Lung microvascular endothelial cell (primary cell): ENCODE measurements around the gene C1orf174. TPM values are rescaled to one million over a fixed set of nuclear protein-coding genes. Genes with fewer than 3 reads are reported as not detected.

ENCODE experiments used
- DNase-seq, 2 donors: peaks; one replicate each; pipeline versions ENCODE4 v3.0.0 to v3.0.0-alpha.2; 2010; ENCODE audit warnings: low read depth in 2 of 2
- total RNA-seq: library from RNA; depleted of rRNA; stranded (reverse); fragments of >200 nt; gene quantifications from 2 replicates; pipeline ENCODE4 v1.2.1, GENCODE V29; 2014

Gene C1orf174
- total RNA-seq, 1 donor from 2014 or later: 24.0 TPM

DNA sequence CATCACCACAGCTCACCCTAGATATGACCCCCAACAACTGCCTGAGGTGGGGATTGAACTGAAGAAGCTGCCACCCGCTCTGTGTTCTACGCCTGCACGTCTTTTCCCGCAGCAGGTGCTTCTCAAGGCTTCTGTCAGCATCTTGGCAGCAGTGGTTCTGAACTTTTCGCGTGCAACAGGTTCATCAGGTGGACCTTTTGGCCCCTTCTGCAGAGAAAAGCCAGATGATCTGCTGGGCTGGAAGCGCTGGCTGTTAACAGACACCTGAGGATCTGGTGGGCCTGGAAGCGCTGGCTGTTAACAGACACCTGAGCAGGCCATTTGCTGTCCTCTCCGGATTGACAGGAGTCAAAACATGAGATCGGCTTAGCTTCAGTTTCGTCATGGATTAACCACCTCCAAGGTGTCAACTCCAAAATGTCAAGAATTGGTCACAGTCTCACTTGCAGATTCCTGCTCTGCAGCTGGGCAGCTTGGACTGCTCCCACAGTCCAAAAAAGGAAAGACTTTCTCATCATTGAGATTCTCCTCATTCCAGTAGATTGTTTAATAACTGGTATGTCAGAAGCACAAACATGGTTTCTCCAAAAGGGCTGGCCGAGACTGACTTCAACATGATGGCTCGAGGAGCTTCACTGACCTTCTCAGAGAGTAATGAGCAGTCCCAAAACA is 4.7 kb downstream of the C1orf174 start:
- no peak for DNase-seq

DNA sequence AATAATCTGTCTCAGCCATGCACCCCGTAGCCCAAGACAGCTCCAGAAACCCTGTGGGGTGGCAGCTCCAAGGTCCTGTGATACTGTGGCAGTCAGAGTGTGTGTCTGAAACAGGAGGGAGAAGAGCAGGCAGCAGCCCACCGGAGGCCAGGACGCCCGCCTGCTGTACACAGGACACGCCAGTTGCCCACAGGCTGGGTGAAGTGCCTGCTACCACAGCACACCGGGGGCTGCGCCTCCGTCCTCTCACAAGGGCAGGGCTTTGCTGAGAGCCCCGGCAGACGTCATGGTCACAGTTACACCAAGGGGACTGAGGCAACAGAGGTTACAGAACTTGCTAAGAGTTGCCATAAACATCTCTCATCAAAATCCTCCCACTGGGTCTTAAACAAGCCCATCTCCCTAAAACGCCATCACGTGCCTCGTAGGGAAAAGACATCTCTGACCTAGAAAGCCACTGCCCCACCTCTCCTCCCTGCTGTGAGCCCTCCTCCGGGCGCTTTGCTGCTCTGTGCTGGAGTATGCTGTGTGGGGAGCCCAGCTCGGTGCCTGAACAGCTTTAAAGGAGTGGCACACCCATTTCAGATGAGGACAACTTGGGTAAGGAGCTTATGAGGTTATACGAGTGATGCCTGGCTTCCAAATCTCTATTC is 5.3 kb downstream of the C1orf174 start:
- no peak for DNase-seq

DNA sequence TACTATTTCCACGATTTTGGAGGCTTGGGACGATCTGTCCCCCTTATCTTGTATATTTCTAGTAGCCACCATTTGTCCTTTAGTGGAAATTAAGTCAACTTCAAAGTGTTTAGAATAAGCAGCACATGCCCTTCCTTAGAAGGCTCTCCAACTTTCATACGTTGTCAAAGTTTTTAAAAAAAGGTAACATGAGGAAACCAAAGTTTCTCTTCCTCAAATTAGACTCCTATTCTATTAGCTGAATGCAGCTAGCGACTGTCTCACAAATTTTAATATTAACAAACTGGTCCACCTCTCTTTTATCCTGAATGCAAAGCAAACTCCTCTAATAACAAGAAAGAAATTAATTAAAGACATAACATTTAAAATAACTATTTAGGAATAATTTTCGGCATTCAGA is 6.9 kb downstream of the C1orf174 start:
- DNase-seq: no peak

DNA sequence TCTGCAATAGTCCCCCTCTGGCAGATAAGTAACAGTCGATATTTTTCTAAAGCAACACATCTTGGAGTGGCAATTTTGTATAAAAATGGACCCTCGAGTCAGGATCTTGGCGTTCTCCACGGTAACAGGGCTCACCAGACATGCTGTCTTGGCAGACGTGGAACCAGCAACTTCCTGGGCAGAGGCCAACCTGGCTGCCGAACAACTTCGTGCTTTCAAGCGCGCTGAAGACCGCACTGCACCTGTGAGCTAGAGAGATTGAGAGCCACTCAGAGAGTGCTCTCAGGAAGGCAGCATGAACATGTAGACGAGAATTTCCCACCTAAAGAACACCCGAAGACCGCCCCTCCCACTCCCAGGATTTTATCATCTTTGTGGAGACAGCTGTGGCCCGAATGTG is 7.3 kb downstream of the C1orf174 start:
- DNase-seq: no peak

DNA sequence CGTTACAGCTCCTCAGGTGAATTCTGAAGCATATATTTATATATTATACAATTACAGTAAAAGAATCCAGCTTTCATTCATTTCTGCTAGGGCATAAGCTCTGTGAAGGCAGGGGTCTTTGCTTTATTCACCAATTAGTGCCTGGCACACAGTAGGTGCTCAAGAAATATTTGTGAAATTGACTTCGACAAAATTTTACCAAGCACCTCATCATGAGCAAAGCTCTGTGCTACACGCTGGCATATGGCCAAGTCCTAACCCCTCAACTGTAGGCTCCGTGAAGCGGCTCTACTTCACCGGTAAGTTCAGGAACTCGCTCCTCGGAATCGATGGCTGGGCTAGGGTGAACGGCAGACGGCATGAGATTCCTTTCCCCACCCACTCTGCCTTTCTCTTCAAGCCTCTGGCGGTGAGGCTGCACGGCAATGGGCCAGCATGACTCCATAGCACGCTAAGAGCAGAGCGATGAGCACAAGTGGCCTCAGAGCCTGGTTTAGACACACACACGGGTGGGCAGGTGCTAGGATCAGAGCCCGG is 8.7 kb downstream of the C1orf174 start:
- no peak for DNase-seq

DNA sequence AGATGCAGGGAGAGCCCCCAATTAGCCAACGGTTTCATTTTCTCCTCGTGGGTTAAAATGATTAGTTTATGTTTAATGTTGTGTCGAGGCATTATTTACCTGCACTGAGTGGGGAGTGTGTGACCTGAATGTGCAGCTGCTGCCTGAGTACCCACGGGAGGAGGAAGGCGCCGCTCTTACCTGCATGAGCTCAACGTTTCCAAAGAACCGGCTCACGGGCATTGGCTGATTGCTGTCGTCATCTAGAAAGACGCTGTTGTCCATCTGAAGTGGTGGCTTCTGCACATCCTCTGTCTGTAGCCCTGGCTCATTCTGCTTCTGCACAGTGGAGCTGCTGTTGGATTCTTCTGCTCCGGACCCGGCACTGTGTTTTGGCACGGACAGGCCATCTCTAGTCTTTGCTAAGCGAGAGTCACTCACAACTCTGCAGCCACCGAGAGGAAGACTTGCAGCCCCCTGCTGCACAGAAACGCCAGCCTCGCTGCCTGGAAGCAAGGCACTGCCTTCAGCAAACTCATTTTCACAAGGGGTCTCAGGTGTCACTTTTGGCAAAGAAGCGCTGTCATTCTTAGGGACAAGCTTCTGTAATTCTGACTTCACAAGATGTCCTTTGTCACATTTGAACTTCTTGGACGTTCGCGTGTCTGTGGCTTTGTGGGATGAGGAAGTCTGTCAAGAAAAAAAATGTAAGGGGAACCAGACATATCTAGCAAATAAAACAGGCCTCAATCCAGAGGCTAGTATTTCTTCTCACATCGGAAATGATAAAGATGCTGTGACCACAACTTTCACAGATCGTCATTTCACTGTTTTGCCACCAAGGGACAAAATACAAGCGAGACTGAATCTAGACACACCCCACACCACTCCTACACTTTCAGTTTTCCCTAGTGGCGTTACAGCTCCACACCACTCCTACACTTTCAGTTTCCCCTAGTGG is 9.4 kb downstream of the C1orf174 start:
- no peak for DNase-seq

DNA sequence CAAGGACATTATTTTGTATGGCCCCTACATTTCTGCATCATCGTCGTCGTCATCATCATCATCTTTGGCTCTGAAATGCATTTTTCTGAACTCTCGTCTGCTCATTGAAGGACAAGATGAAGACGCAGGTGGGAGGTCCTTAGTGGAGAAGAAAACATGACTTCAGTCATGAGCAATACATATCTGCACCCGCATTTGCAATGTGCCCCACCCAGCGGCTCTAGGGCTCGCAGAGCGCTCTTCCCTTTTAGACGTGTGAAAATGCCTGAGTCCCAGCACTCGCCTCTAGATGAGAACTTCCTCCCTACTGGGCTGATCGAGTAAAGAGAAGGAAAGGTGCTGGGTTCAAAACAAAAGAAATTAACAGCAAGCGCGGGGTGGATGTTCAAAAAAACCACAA is 10.1 kb downstream of the C1orf174 start:
- no peak for DNase-seq

DNA sequence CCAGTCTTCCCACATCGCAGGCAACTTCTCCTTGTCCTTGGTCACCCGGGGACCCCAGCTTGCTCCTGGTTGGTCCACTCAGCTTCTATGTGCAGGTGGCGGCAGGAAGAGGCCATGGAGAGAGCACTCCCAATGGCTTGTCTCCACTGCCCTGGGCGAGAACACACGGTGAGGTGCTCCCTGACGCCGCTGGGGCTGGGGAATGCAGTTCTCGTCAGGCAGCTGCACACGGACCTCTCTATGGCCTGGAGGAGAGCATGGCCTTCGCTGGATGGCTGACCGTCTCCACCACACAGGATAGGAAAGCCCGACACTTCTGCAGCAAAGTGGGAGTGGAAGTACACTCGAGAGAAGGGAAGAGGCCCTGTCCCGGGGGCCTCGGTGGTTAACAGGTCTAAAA is 11.8 kb downstream of the C1orf174 start:
- no peak for DNase-seq

DNA sequence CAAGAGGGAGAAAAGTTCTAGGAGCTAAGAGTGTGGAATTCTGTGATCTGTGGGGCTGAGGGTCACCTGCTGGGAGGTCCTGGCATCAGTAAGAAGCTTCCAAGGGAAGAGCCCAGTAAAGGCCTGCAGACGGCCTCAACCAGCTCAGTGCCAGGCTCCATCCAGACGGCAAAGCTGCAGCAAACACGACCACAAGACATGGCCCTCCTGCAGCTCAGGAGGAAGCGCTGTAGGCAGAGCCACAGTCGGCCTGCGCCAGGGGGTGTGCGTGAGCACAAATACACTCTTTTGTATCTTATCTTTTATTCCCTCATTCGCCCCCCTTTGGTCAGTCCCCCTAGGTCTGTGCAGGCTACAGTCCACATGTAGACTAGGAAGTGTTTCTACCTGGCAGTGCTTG is 13.4 kb downstream of the C1orf174 start:
- no peak for DNase-seq

DNA sequence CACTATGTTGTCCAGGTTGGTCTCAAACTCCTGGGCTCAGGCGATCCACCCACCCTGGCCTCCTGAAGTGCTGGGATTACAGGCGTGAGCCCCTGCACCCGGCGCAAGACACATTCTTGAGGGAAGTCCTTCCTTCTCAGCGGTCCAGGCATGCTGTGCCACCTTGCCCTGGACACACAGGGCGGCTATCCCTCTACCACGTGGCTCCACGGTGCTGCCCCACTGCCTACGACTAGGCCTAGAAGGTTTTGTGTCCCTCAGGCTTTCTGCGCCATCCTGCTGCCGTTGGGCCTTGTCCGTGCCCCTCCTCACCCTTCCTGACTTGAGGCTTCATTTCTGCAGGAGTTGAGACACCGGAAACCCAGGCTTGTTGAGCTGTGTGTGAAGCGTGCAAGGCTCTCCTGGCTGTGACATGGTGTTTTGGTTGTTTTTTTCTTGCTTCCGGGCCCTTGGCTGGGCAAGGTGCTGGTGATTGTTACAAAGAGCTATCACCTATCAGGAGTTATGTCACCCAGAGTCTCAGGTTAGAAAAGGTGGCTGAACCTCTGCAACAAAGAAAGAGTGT is 13.9 kb downstream of the C1orf174 start:
- DNase-seq: no peak

DNA sequence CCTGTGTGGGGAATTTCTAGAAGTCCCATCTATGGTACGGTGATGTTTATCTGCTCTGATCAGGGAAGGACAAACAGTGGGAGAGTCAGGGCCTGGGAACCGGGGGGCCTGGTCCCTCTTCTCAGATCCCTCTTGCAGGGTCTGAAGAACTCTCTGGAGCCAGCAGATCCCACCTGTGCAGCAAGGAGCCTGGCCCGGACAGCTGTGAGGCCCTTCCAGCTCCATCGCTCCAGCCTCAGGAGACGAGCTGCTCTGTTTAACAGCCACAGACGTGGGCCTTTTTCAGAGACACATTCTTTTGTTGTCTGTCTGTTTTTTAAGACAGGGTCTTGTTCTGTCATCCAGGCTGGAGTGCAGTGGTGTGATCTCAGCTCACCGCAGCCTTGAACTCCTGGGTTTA is 14.5 kb downstream of the C1orf174 start:
- DNase-seq: no peak

DNA sequence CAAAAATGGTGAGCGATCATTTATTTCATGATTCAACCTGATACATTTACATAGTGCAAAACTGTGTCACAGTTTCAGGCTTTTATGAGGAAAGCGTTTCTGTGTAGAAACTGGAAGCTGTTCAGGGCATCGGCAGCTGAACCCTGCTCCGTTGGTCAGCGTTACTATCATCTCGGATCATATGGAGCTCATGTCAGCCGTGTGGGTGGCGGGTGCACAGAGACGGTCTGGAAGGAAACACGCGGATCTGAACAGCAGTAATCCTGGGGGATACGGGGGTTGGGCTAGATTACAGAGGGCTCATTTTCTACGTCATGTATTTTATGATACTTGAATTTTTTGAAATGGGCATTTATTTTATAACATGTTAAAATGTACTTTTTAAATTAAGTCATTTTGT is 15.1 kb downstream of the C1orf174 start:
- DNase-seq: no peak

DNA sequence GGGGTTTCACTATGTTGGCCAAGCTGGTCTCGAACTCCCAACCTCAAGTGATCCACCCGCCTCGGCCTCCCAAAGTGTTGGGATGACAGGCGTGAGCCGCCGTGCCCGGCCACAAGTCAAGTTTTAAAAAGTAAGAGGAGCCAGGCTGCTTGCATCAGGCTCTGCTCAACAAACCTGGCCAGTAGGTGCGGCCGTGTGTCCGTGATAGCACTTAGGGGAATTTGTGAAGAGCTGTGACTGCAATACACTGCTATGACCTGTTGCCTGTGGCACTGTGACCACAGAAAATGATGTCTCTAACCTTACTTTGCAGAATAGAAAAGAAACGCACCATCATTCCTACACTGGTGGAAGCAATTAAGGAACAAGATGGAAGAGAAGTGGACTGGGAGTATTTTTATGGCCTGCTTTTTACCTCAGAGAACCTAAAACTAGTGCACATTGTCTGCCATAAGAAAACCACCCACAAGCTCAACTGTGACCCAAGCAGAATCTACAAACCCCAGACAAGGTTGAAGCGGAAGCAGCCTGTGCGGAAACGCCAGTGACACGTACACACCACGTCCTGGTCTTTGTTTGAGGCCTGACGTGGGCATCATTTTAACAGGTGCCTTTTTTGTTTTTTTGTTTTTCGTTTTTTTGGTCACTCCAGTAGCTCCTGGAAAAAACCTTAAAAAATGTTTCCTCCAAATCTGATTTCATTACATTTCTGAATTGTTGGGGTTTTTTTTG is 16.7 kb downstream of the C1orf174 start:
- DNase-seq: no peak

DNA sequence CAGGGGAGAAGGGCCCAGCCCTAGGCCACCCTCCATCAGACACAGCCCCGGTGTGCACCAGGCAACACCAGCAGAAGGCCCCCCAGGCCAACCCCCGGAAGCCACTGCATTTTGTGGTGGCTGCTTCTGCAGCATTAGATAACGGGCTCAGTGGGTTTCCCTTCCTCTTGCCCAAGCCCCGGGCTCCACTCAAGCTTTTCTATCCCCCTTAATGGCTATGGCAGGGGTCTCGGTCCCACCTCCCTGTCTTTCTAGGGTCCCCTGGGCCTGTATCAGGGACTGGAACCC is 18.9 kb downstream of the C1orf174 start:
- no peak for DNase-seq

DNA sequence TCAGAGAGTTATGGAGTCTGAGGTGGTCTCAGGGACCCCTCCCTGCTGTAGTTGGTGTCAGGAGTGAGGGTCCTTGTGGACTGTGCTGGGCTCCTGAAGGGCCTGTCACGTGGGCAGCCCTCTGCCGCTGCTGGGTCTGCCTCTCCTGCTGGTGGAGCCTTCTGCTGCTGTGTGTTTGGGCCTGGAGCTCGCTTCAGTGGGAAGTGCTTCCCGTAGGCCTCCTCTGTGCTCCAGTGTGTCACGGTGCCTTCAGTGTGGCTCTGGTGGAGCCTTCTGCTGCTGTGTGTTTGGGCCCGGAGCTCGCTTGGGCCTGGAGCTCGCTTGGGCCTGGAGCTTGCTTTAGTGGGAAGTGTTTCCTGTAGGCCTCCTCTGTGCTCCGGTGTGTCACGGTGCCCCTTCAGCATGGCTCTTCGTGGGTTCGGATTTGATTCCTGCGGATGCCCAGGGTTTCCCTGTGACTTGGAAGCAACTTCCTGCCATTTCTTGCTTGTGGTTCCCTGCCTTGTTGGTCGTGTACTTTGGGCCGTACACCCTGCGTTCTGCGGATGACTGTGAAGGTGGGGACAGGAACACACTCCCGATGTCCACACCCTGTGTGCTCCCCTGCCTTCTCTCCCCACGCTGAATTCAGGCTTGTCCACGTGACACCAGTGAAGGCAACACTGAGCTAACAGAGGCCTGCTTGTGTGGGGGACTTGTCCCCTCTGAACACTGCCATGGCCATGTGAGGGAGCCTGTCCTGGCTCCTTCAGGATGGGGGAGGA is 19.5 kb downstream of the C1orf174 start:
- no peak for DNase-seq

DNA sequence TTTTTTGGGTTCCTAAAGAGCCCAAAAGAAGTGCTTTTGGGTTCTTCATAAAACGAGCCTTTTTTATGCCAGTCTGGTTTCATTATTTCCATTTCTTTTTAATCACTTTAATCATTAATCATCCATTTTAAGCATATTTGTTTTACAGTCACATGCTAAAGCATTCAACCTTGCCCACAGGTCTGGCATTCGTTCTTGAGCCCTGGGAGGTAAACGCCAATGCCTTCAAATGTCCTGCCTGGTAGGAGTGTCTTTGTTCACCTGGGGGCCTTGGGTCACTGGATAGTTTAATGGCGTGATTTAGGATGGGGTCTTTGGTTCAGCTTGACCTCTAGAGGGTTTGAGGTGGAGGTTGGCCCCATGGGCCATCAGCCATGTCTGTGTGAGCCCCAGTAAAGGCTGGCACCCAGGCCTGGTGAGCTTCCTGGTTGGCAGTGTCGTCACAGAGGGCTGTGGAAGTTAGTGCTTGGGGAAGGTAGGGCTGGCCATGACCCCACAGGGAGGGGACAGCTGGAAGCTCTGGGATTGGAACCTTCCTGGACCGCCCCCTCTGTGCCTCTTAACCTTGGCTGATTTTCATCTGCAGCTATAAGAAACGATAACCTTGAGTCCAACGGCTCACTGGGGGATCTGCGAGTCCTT is 20.2 kb downstream of the C1orf174 start:
- DNase-seq: no peak

DNA sequence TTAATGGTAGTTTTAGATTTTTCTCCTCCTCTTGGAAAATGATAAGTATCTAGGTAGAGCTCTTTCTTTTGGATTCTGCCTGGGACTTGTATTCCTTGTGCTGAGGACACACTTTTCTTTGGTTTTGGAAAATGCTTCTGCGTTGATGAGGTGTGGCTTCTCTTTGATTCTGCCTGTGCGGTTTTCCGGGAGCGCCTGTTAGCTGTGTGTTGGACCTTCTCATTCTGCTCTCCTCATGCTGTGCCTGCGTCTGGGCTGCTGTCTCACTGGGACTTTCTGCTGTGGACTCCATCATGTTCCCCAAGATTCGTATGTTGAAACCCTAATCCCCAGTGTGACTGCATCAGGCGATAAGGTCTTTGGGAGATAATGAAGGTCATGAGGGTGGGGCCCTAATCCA is 21.0 kb downstream of the C1orf174 start:
- DNase-seq: no peak

DNA sequence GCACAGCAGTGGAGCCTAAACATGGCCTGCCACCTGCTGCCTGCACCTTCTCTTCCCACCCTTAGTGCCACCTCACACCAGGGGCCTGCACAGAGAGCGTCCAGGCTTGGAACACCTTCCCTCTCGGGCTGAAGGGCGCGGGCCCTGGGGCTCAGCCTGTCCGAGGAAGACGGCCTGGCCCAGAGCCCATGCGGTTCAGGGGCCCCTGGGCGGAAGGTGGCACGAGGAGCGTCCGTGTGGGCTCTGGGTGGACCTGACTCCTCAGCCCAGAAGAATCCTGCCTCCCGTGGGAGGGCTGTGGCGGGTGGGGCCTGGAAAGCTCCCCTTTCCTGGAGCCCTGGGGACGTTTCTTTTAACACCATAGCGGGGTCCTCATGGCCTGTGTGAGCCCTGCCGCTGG is 23.4 kb downstream of the C1orf174 start:
- no peak for DNase-seq

DNA sequence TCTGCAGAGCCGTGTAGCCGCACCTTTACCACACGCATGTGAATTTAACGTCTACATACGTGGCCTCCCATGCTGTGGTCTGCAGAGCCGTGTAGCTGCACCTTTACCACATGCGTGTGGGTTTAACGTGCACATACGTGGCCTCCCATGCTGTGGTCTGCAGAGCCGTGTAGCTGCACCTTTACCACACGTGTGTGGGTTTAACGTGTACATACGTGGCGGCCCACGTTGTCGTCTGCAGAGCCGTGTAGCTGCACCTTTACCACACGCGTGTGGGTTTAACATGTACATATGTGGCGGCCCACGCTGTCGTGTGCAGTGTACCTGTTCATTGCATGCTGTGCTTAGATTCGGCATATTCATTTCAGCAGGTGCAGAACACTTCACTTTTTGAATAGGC is 25.3 kb downstream of the C1orf174 start:
- DNase-seq: no peak

DNA sequence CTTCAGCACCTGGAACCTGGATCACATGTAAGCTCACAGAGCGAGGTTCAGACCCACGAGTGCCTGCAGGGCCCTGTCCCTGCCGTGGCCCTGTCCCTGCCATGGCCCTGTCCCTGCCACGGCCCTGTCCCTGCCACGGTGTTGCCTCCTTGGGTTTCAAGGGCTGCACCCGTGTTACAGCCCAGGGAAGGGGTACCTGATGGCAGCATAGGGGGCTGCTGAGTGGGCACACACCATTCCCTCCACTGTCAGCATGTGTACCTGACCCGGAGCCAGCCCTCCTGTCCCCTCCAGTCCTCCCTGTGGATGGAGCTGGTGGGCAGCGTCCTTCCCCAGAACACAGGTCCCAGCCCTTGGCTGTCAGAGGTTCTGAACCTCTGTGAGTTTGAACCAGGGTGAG is 27.5 kb downstream of the C1orf174 start:
- DNase-seq: no peak
